HEK293 (cell line): ENCODE measurements around the gene TNFRSF11A.

Source experiments
- CTCF ChIA-PET: fragments of 350-600 bp; formaldehyde crosslinking; extraction: SDS; loops from one replicate; lab custom pipeline; 2021; ENCODE audit warnings: antibody characterized with exemption; lab: Yijun Ruan, JAX
- POLR2A ChIA-PET: fragments of 300-600 bp; formaldehyde crosslinking; extraction: SDS; loops from one replicate; lab custom pipeline; 2020; ENCODE audit warnings: antibody characterized with exemption, inconsistent platforms; lab: Yijun Ruan, JAX
- H3K27ac ChIP-seq: fragments of 200-500 bp; sonication (Bioruptor generic); 2 replicates; pipeline ENCODE4 v1.5.1; 2014; ENCODE audit warnings: low read depth, low read length, control low read depth, inconsistent platforms; ENCODE audit errors: extremely low read depth
- H3K36me3 ChIP-seq, 2 experiments: fragments of 200-500 bp in 1 of 2; sonication (Bioruptor generic) in 1 of 2; 1 replicate in 1 of 2; 2 replicates in 1 of 2; pipeline ENCODE4 v1.5.1; 2014 to 2017; ENCODE audit warnings: inconsistent platforms in 2 of 2, low read length in 2 of 2; ENCODE audit not compliant: control insufficient read depth in 2 of 2, insufficient read depth in 1 of 2
- H3K4me1 ChIP-seq: fragments of 200-500 bp; sonication (Bioruptor generic); 2 replicates; pipeline ENCODE4 v1.5.1; 2014; ENCODE audit warnings: mild to moderate bottlenecking, low read length, inconsistent platforms; ENCODE audit not compliant: control insufficient read depth, insufficient read depth
- H3K4me3 ChIP-seq: 2 replicates; pipeline ENCODE4 v1.5.1; 2011; ENCODE audit warnings: low read depth, mild to moderate bottlenecking, control low read depth, low read length, moderate library complexity
- H3K9me3 ChIP-seq: fragments of 200-500 bp; sonication (Bioruptor generic); 2 replicates; pipeline ENCODE4 v1.5.1; 2014; ENCODE audit warnings: low read depth, low read length, inconsistent platforms; ENCODE audit not compliant: control insufficient read depth, insufficient read depth
- BCL11B ChIP-seq: fragments of 450-650 bp; formaldehyde crosslinking; IDR thresholded peaks from 2 replicates; pipeline ENCODE4 v1.5.1; 2016; ENCODE audit warnings: low read depth, missing biosample characterization, missing genetic modification characterization
- CTCF ChIP-seq: fragments of 450-650 bp; formaldehyde crosslinking; IDR thresholded peaks from 2 replicates; pipeline ENCODE4 v1.5.1; 2016; ENCODE audit warnings: missing biosample characterization, missing genetic modification characterization
- EGR2 ChIP-seq: fragments of 450-650 bp; formaldehyde crosslinking; IDR thresholded peaks from 2 replicates; pipeline ENCODE4 v1.5.1; 2016; ENCODE audit warnings: low read depth, missing biosample characterization, missing genetic modification characterization
- IKZF3 ChIP-seq: fragments of 450-650 bp; IDR thresholded peaks from 2 replicates; pipeline ENCODE4 v1.5.0; 2018; ENCODE audit warnings: missing biosample characterization, mild to moderate bottlenecking, missing genetic modification characterization, moderate library complexity
- KLF1 ChIP-seq: fragments of 450-650 bp; formaldehyde crosslinking; IDR thresholded peaks from 2 replicates; pipeline ENCODE4 v1.5.1; 2016; ENCODE audit warnings: missing biosample characterization, missing genetic modification characterization
- TRIM28 ChIP-seq: IDR thresholded peaks from 2 replicates; pipeline ENCODE4 v1.6.1; 2011; ENCODE audit warnings: low read length, control low read depth, borderline replicate concordance
- ZNF114 ChIP-seq: fragments of 450-650 bp; formaldehyde crosslinking; IDR thresholded peaks from 2 replicates; pipeline ENCODE4 v1.5.0; 2017; ENCODE audit warnings: missing biosample characterization, missing genetic modification characterization
- ZNF121 ChIP-seq: fragments of 450-650 bp; formaldehyde crosslinking; IDR thresholded peaks from 2 replicates; pipeline ENCODE4 v1.5.1; 2016; ENCODE audit warnings: missing biosample characterization, missing genetic modification characterization
- ZNF133 ChIP-seq: fragments of 450-650 bp; formaldehyde crosslinking; IDR thresholded peaks from 2 replicates; pipeline ENCODE4 v1.5.1; 2016; ENCODE audit warnings: missing biosample characterization, missing genetic modification characterization
- ZNF155 ChIP-seq: fragments of 450-650 bp; formaldehyde crosslinking; IDR thresholded peaks from 2 replicates; pipeline ENCODE4 v1.5.1; 2016; ENCODE audit warnings: missing biosample characterization, missing genetic modification characterization
- ZNF19 ChIP-seq: fragments of 450-650 bp; formaldehyde crosslinking; IDR thresholded peaks from 2 replicates; pipeline ENCODE4; 2016; ENCODE audit warnings: missing biosample characterization, missing genetic modification characterization, low read depth
- ZNF202 ChIP-seq: fragments of 450-650 bp; formaldehyde crosslinking; IDR thresholded peaks from 2 replicates; pipeline ENCODE4 v1.5.1; 2016; ENCODE audit warnings: missing biosample characterization, missing genetic modification characterization, borderline replicate concordance
- ZNF416 ChIP-seq: fragments of 450-650 bp; formaldehyde crosslinking; IDR thresholded peaks from 2 replicates; pipeline ENCODE4 v1.5.1; 2016; ENCODE audit warnings: missing biosample characterization, missing genetic modification characterization
- ZNF426 ChIP-seq: fragments of 450-650 bp; formaldehyde crosslinking; IDR thresholded peaks from 2 replicates; pipeline ENCODE4 v1.5.1; 2017; ENCODE audit warnings: missing biosample characterization, missing genetic modification characterization, mild to moderate bottlenecking, inconsistent platforms, moderate library complexity
- ZNF544 ChIP-seq: fragments of 450-650 bp; formaldehyde crosslinking; IDR thresholded peaks from 2 replicates; pipeline ENCODE4 v1.5.0; 2017; ENCODE audit warnings: missing biosample characterization, missing genetic modification characterization
- ZNF596 ChIP-seq: fragments of 450-650 bp; IDR thresholded peaks from 2 replicates; pipeline ENCODE4 v1.5.0; 2018; ENCODE audit warnings: missing biosample characterization, mild to moderate bottlenecking, missing genetic modification characterization, moderate library complexity
- ZNF600 ChIP-seq: fragments of 450-650 bp; formaldehyde crosslinking; IDR thresholded peaks from 2 replicates; pipeline ENCODE4 v1.5.1; 2016; ENCODE audit warnings: missing biosample characterization, missing genetic modification characterization
- ZNF777 ChIP-seq: fragments of 450-650 bp; formaldehyde crosslinking; IDR thresholded peaks from 2 replicates; pipeline ENCODE4 v1.5.1; 2017; ENCODE audit warnings: missing biosample characterization, missing genetic modification characterization, borderline replicate concordance
- ZSCAN30 ChIP-seq: fragments of 450-650 bp; IDR thresholded peaks from 2 replicates; pipeline ENCODE4 v1.5.1; 2018; ENCODE audit warnings: missing biosample characterization, mild to moderate bottlenecking, missing genetic modification characterization, moderate library complexity
- ZXDB ChIP-seq: fragments of 450-650 bp; formaldehyde crosslinking; IDR thresholded peaks from 2 replicates; pipeline ENCODE4 v1.5.1; 2016; ENCODE audit warnings: missing biosample characterization, missing genetic modification characterization
- TF ChIP-seq, protein P1 (sequence below): fragments of 450-650 bp; formaldehyde crosslinking; optimal IDR thresholded peaks from 2 replicates; pipeline ENCODE3; 2016; ENCODE audit warnings: missing biosample characterization, mild to moderate bottlenecking, missing genetic modification characterization
- TF ChIP-seq, protein P2 (sequence below): fragments of 450-650 bp; formaldehyde crosslinking; IDR thresholded peaks from 2 replicates; pipeline ENCODE4; 2016; ENCODE audit warnings: missing biosample characterization, missing genetic modification characterization

The TNFRSF11A gene

DNA sequence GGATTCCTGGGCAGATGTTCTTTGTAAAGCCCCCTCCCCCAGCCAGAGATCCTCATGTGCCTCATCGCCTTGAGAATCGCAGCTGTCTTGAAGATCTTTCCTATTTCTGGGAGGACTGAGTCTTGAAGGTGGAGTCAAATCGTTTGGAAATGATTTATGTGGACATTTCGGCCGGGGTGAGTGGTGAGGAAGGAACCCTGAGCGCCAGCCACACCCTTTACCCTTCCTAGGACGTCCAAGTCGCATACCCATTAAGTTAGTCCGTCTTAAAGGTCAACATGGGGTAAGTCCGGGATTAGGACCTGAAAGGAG lies 112.9 kb downstream of the TNFRSF11A start (continued):
- no peak for TF ChIP-seq CTCF (tag by site-specific recombination)
- TF ChIP-seq ZNF114 (tag by site-specific recombination) = no peak
- no peak for TF ChIP-seq ZSCAN30

GRCh38 chr18:62438402-62438801 lies 113.3 kb downstream of the TNFRSF11A start:
- TF ChIP-seq ZNF19 (tag by site-specific recombination) (no peak), ZNF596 (tag by site-specific recombination) (no peak), ZNF600 (tag by site-specific recombination) (no peak), ZNF426 (tag by site-specific recombination) (no peak), ZNF416 (no peak)
- CTCF ChIA-PET = interaction anchor here (0.6 kb wide), 1 partner anchor 1108 kb away, joined by 3 read pairs; no protein-coding TSS in a partner anchor
- no peak overlapping the region for H3K27ac ChIP-seq

DNA sequence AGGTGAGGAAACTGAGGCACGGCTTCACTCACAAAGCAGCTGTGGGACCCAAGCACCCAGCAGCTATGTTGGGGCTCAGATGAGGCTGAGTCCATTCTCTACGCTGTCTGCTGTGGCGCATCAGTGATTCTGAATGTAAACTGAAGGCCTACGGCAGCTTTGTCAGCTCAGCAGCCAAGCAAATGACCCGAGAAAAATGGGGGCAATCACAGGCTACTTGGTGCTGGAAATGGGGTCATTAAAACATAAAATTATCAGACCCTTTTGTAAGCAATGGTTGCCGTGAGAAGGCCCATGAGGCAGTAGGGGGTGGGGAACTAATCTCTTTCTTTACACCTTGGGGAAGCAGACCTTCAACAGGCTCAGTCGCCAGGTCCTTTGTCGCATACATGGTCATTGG lies 113.8 kb downstream of the TNFRSF11A start:
- H3K9me3 ChIP-seq = no peaks in the 10 kb centered on the region
- H3K27ac ChIP-seq = no peak overlapping the region
- no peak for TF ChIP-seq ZNF155 (tag by site-specific recombination)
- TF ChIP-seq ZNF121 (tag by site-specific recombination) = no peak
- TF ChIP-seq IKZF3 (tag by site-specific recombination) = no peak
- no peak for TF ChIP-seq ZNF133 (tag by site-specific recombination)
- no peak for TF ChIP-seq ZNF777 (tag by site-specific recombination)
- TF ChIP-seq TRIM28 = no peak
- no peak for TF ChIP-seq ZXDB (tag by site-specific recombination)
- no peak for TF ChIP-seq BCL11B (tag by site-specific recombination)
- TF ChIP-seq, protein P1, sequence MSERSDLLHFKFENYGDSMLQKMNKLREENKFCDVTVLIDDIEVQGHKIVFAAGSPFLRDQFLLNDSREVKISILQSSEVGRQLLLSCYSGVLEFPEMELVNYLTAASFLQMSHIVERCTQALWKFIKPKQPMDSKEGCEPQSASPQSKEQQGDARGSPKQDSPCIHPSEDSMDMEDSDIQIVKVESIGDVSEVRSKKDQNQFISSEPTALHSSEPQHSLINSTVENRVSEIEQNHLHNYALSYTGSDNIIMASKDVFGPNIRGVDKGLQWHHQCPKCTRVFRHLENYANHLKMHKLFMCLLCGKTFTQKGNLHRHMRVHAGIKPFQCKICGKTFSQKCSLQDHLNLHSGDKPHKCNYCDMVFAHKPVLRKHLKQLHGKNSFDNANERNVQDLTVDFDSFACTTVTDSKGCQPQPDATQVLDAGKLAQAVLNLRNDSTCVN (tag by site-specific recombination) = no peak
- TF ChIP-seq, protein P2, sequence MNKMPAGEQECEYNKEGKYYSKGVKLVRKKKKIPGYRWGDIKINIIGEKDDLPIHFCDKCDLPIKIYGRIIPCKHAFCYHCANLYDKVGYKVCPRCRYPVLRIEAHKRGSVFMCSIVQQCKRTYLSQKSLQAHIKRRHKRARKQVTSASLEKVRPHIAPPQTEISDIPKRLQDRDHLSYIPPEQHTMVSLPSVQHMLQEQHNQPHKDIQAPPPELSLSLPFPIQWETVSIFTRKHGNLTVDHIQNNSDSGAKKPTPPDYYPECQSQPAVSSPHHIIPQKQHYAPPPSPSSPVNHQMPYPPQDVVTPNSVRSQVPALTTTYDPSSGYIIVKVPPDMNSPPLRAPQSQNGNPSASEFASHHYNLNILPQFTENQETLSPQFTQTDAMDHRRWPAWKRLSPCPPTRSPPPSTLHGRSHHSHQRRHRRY (tag by site-specific recombination) = no peak
- no peak for TF ChIP-seq ZNF202 (tag by site-specific recombination)
- no peak for TF ChIP-seq KLF1 (tag by site-specific recombination)
- no peak for TF ChIP-seq EGR2
- TF ChIP-seq ZNF544 (tag by site-specific recombination) = no peak
- H3K36me3 ChIP-seq = no peaks in the 10 kb centered on the region
- H3K4me3 ChIP-seq = no peak overlapping the region
- H3K4me1 ChIP-seq = peaks cover 7% of the 10 kb centered on the region
- ChIA-PET POLR2A (no interaction called here), CTCF (interaction anchor here (0.6 to 0.7 kb wide), 2 partner anchors 13 to 1107 kb away, joined by 3 read pairs; no protein-coding TSS in a partner anchor)

More at GRCh38 chr18:62438402-62438801, 113.3 kb downstream of the TNFRSF11A start:
- POLR2A ChIA-PET = no interaction called here
- H3K9me3 ChIP-seq = no peaks in the 10 kb centered on the region
- H3K36me3 ChIP-seq = no peaks in the 10 kb centered on the region
- H3K4me1 ChIP-seq = peaks cover 7% of the 10 kb centered on the region
- no peak overlapping the region for H3K4me3 ChIP-seq
